Embryonic facial prominence (tissue), 1 donor: Measurements from ENCODE around the gene POU2AF3.

Source experiments
- DNase-seq: peaks from one replicate; pipeline ENCODE4 v3.0.0-alpha.2; 2016; ENCODE audit errors: extremely low spot score

POU2AF3 gene

GRCh38 chr11:111329306-111330204, 31.2 kb downstream of the POU2AF3 start:
- DNase-seq = no peak

GRCh38 chr11:111330234-111330893, 32.0 kb downstream of the POU2AF3 start:
- no peak for DNase-seq

- DNase-seq = no peak
Observed at GRCh38 chr11:111331711-111332479, 33.5 kb downstream of the POU2AF3 start.

- no peak for DNase-seq
Observed at GRCh38 chr11:111334532-111335502, 36.5 kb downstream of the POU2AF3 start.

GRCh38 chr11:111335549-111335948, 37.2 kb downstream of the POU2AF3 start:
- no peak for DNase-seq

- DNase-seq = no peak
Observed at GRCh38 chr11:111336062-111336461, 37.7 kb downstream of the POU2AF3 start.

GRCh38 chr11:111336582-111337256, 38.4 kb downstream of the POU2AF3 start:
- DNase-seq = no peak

GRCh38 chr11:111339758-111340388, 41.5 kb downstream of the POU2AF3 start:
- no peak for DNase-seq

GRCh38 chr11:111342329-111342728, 44.0 kb downstream of the POU2AF3 start:
- DNase-seq = no peak

GRCh38 chr11:111344032-111344431, 45.7 kb downstream of the POU2AF3 start:
- no peak for DNase-seq

GRCh38 chr11:111347002-111347722, 48.8 kb downstream of the POU2AF3 start:
- DNase-seq = no peak

- DNase-seq = no peak
Observed at GRCh38 chr11:111347723-111348115, 49.4 kb downstream of the POU2AF3 start.

- DNase-seq = no peak
Observed at GRCh38 chr11:111348147-111348546, 49.8 kb downstream of the POU2AF3 start.

GRCh38 chr11:111349191-111349695, 50.9 kb downstream of the POU2AF3 start:
- DNase-seq = no peak

GRCh38 chr11:111350811-111351210, 52.5 kb downstream of the POU2AF3 start:
- DNase-seq = no peak

GRCh38 chr11:111351374-111352055, 53.2 kb downstream of the POU2AF3 start:
- DNase-seq = no peak

GRCh38 chr11:111352231-111352746, 53.9 kb downstream of the POU2AF3 start:
- no peak for DNase-seq
